A549 (cell line): ENCODE measurements around the gene HTRA2. TPM values are rescaled to one million over a fixed set of nuclear protein-coding genes. Genes with fewer than 3 reads are reported as not detected.

Experiments used
- ATAC-seq, 2 experiments: fragments of 200-7000 bp in 1 of 2; fragments of >200 bp in 1 of 2; cut with Nextera tagmentation in 1 of 2; cut with Tn5 transposase in 1 of 2; 3 replicates each; pipeline versions ENCODE4 v1.8.0 to v1.9.1; 2018 to 2020; ENCODE audit warnings: mild to moderate bottlenecking in 1 of 2, moderate library complexity in 1 of 2
- CTCF ChIA-PET: fragments of 300-600 bp; sonication (Branson Sonifier 250); formaldehyde crosslinking; extraction: SDS; loops from one replicate; lab custom pipeline; 2021; ENCODE audit warnings: antibody characterized with exemption, inconsistent platforms; lab: Yijun Ruan, JAX
- POLR2A ChIA-PET: fragments of 350-600 bp; formaldehyde crosslinking; extraction: SDS; loops from one replicate; lab custom pipeline; 2021; ENCODE audit warnings: antibody characterized with exemption, inconsistent platforms; lab: Yijun Ruan, JAX
- DNase-seq, 2 experiments: peaks; one replicate each; pipeline versions ENCODE4 v3.0.0 to v3.0.0-alpha.2; 2011 to 2016; ENCODE audit warnings: low read depth in 1 of 2, low spot score in 1 of 2
- FAIRE-seq: peaks from 2 replicates; lab custom pipeline; 2011; peaks lifted over from hg19 to GRCh38; lab: Jason Lieb, UNC
- H3K27ac ChIP-seq, 2 experiments: fragments of >200 bp; sonication (Bioruptor Twin); formaldehyde crosslinking; 3 replicates each; pipeline ENCODE4 v1.5.1; 2016 to 2017
- H3K4me1 ChIP-seq: fragments of >200 bp; sonication (Bioruptor Twin); formaldehyde crosslinking; 3 replicates; pipeline ENCODE4 v1.6.1; 2016
- H3K4me2 ChIP-seq: fragments of >200 bp; sonication (Bioruptor Twin); formaldehyde crosslinking; 3 replicates; pipeline ENCODE4 v1.6.1; 2016
- H3K4me3 ChIP-seq: fragments of >200 bp; sonication (Bioruptor Twin); formaldehyde crosslinking; 3 replicates; pipeline ENCODE4 v1.5.1; 2016
- H3K9me3 ChIP-seq: fragments of >200 bp; sonication (Bioruptor Twin); formaldehyde crosslinking; 3 replicates; pipeline ENCODE4 v1.6.1; 2016
- BHLHE40 ChIP-seq: IDR thresholded peaks from 2 replicates; pipeline ENCODE4 v1.6.1; 2012; ENCODE audit warnings: low read depth, low read length, inconsistent platforms
- CEBPB ChIP-seq, 2 experiments: fragments of >200 bp in 1 of 2; sonication (Bioruptor Twin) in 1 of 2; formaldehyde crosslinking in 1 of 2; IDR thresholded peaks; 2 replicates each; pipeline ENCODE4 v1.6.1; 2012 to 2016
- CHD2 ChIP-seq: fragments of 150-350 bp; IDR thresholded peaks from 2 replicates; pipeline ENCODE4 v1.6.1; 2014; ENCODE audit warnings: low read length; ENCODE audit not compliant: partially characterized antibody
- EHMT2 ChIP-seq: fragments of 200-600 bp; sonication (generic); IDR thresholded peaks from 2 replicates; pipeline ENCODE4 v1.6.1; 2016; ENCODE audit warnings: antibody characterized with exemption, low read depth, mild to moderate bottlenecking, moderate library complexity
- EP300 ChIP-seq, 2 experiments: fragments of >200 bp; sonication (Bioruptor Twin); formaldehyde crosslinking; IDR thresholded peaks; 2 replicates in 1 of 2; 3 replicates in 1 of 2; pipeline ENCODE4 v1.6.1; 2016 to 2017
- HOXB5 ChIP-seq: fragments of 250-450 bp; sonication (Bioruptor Pico); IDR thresholded peaks from 2 replicates; pipeline ENCODE4 v1.5.0; 2020; ENCODE audit warnings: mild to moderate bottlenecking, moderate library complexity
- MAZ ChIP-seq: fragments of 150-350 bp; IDR thresholded peaks from 2 replicates; pipeline ENCODE4 v1.6.1; 2014; ENCODE audit warnings: antibody characterized with exemption, low read depth, low read length, borderline replicate concordance
- MYC ChIP-seq: IDR thresholded peaks from 2 replicates; pipeline ENCODE4 v1.6.1; 2012; ENCODE audit warnings: mild to moderate bottlenecking, inconsistent platforms, low read length, improper control_type of control experiment, borderline replicate concordance
- POLR2A ChIP-seq: IDR thresholded peaks from 2 replicates; pipeline ENCODE4 v1.6.1; 2012; ENCODE audit warnings: mild to moderate bottlenecking, low read length
- POLR2AphosphoS2 ChIP-seq: conservative IDR thresholded peaks from 2 replicates; pipeline ENCODE4 v1.6.1; 2012; ENCODE audit warnings: low read length, improper control_type of control experiment, inconsistent platforms
- SMC3 ChIP-seq: fragments of >200 bp; sonication (Bioruptor Twin); formaldehyde crosslinking; IDR thresholded peaks from 3 replicates; pipeline ENCODE4 v1.6.1; 2018; ENCODE audit warnings: inconsistent platforms
- SREBF2 ChIP-seq: fragments of 450-650 bp; IDR thresholded peaks from 2 replicates; pipeline ENCODE4 v1.6.1; 2014; ENCODE audit warnings: mild to moderate bottlenecking, moderate library complexity
- ZSCAN20 ChIP-seq: fragments of 250-450 bp; sonication (Bioruptor Pico); IDR thresholded peaks from 2 replicates; pipeline ENCODE4 v1.8.0; 2022; ENCODE audit warnings: mild to moderate bottlenecking, moderate library complexity
- WGBS: methylation state at CpG from one replicate; pipeline ENCODE4 v1.1.6; 2017; ENCODE audit errors: missing lambda C conversion rate; 5-methylcytosine and 5-hydroxymethylcytosine counted together
- polyA plus RNA-seq, 4 experiments: library from polyadenylated mRNA; depleted of rRNA in 3 of 4; stranded (reverse); fragments of >200 nt; fragmentation: RNase III in 1 of 4; extraction: RNeasy Plus Mini Kit Qiagen cat#74134 plus additional on column Dnase treatment in 1 of 4; gene quantifications; 2 replicates in 3 of 4; 3 replicates in 1 of 4; pipeline ENCODE4 v1.2.3, GENCODE V29; 2011 to 2017
- TF ChIP-seq, protein P1 (sequence below): fragments of 250-450 bp; sonication (Bioruptor Pico); IDR thresholded peaks from 2 replicates; pipeline ENCODE4 v1.5.0; 2021; ENCODE audit warnings: mild to moderate bottlenecking, moderate library complexity, borderline replicate concordance
- TF ChIP-seq, protein P2 (sequence below): fragments of >200 bp; sonication (Bioruptor Twin); formaldehyde crosslinking; IDR thresholded peaks from 3 replicates; pipeline ENCODE4 v1.6.1; 2016
- TF ChIP-seq, protein P3 (sequence below): IDR thresholded peaks from 2 replicates; pipeline ENCODE4 v1.6.1; 2012
- TF ChIP-seq, protein P4 (sequence below): IDR thresholded peaks from 2 replicates; pipeline ENCODE4 v1.6.1; 2012; ENCODE audit warnings: low read depth, borderline replicate concordance
- TF ChIP-seq, protein P5 (sequence below): fragments of >200 bp; sonication (Bioruptor Twin); formaldehyde crosslinking; IDR thresholded peaks from 2 replicates; pipeline ENCODE4 v1.6.1; 2016

Gene HTRA2
- polyA plus RNA-seq, 2 of the 4 experiments (the other 2 are of a cell fraction) = 28.7 to 36.5 TPM

DNA sequence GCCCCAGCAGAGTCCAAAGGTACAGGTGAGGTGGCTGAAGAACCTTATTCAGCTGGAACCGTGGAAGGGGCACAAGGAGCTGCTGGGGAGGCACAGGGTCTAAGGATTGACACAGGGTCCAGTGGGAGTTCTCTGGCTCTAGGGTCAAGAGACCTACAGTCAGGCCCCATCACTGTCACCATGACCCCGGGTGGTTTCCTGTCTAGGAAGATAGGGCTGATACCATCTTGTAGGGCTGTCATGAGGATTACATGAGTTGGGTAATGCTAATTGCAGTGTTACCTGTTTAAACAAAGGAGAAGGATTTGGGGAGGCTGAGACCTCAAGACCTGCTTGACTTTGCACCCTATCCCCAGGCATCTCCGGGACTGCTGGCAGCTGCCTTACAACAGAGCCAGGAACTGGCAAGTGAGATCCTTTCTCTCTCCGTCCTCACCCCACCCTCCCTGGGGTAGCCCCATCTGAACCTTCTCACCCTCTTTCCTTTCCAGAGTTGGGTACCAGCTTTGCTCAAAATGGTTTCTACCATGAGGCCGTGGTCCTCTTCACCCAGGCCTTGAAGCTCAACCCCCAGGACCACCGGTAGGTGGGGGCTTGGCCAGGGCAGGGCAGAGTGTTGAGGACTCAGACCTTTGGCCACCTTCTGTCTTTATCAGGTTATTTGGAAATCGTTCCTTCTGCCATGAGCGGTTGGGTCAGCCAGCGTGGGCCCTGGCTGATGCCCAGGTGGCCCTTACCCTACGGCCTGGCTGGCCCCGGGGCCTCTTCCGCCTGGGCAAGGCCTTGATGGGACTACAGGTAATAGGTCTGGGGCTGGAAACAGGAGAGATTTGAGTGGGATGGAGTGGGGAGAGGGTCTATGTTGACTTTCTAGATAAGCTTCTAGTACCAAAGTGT lies 37.8 kb upstream of the HTRA2 start:
- no peaks in the 10 kb centered on the region for H3K9me3 ChIP-seq
- H3K27ac ChIP-seq = no peak overlapping the region
- TF ChIP-seq MAZ (no peak), POLR2AphosphoS2 (no peak), BHLHE40 (no peak), EHMT2 (no peak), MYC (no peak)
- TF ChIP-seq, protein P1, sequence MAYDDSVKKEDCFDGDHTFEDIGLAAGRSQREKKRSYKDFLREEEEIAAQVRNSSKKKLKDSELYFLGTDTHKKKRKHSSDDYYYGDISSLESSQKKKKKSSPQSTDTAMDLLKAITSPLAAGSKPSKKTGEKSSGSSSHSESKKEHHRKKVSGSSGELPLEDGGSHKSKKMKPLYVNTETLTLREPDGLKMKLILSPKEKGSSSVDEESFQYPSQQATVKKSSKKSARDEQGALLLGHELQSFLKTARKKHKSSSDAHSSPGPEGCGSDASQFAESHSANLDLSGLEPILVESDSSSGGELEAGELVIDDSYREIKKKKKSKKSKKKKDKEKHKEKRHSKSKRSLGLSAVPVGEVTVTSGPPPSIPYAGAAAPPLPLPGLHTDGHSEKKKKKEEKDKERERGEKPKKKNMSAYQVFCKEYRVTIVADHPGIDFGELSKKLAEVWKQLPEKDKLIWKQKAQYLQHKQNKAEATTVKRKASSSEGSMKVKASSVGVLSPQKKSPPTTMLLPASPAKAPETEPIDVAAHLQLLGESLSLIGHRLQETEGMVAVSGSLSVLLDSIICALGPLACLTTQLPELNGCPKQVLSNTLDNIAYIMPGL (CRISPR knock-in tag) = no peak
- no peak for DNase-seq
- FAIRE-seq = no peak
- H3K4me1 ChIP-seq = no peaks in the 10 kb centered on the region
- CTCF ChIA-PET = interaction anchor here (1.0 to 15.5 kb wide), 7 partner anchors 5 to 95 kb away, joined by 3 to 184 read pairs (median 29); partner anchors contain the start of genes CCDC142, DQX1, LBX2 and TTC31
- H3K4me2 ChIP-seq = no peak overlapping the region
- 88% methylated on average over 12 of the region's 12 CpGs for WGBS
- POLR2A ChIA-PET = no interaction called here
- no peak for ATAC-seq
- no peak overlapping the region for H3K4me3 ChIP-seq

DNA sequence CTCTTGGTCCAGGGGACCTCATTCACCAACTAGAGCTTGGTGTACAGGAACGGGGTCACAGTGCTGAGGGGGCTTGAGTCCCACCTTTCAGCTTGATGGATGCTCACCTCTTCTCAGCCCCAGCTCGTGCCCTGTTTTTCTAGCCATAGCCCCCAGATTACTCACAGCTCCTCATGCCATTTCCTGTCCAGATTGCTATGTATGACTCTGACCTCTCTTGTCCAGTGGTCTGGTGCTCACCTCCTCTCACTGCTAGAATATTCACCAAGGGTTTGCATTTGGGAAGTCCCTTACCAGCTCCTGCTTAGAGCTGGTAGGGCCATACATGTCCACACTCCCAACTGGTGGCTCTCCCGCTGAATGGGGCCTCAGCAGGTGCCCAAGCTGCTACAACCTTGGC lies 36.2 kb upstream of the HTRA2 start:
- no peaks in the 10 kb centered on the region for H3K9me3 ChIP-seq
- DNase-seq = no peak
- H3K4me3 ChIP-seq = no peak overlapping the region
- ATAC-seq = no peak
- no peak overlapping the region for H3K4me2 ChIP-seq
- TF ChIP-seq EP300 (IDR thresholded peaks at IDR 0.05) (no peak), POLR2A (no peak), SMC3 (no peak), SREBF2 (no peak), CEBPB (IDR thresholded peaks at IDR 0.05) (no peak)
- TF ChIP-seq, protein P2, sequence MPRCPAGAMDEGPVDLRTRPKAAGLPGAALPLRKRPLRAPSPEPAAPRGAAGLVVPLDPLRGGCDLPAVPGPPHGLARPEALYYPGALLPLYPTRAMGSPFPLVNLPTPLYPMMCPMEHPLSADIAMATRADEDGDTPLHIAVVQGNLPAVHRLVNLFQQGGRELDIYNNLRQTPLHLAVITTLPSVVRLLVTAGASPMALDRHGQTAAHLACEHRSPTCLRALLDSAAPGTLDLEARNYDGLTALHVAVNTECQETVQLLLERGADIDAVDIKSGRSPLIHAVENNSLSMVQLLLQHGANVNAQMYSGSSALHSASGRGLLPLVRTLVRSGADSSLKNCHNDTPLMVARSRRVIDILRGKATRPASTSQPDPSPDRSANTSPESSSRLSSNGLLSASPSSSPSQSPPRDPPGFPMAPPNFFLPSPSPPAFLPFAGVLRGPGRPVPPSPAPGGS = no peak
- TF ChIP-seq, protein P3, sequence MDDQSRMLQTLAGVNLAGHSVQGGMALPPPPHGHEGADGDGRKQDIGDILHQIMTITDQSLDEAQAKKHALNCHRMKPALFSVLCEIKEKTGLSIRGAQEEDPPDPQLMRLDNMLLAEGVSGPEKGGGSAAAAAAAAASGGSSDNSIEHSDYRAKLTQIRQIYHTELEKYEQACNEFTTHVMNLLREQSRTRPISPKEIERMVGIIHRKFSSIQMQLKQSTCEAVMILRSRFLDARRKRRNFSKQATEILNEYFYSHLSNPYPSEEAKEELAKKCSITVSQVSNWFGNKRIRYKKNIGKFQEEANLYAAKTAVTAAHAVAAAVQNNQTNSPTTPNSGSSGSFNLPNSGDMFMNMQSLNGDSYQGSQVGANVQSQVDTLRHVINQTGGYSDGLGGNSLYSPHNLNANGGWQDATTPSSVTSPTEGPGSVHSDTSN = no peak
- TF ChIP-seq, all 56 proteins: peak for 0
- FAIRE-seq = no peak
- ChIA-PET CTCF (interaction anchor here (1.4 to 15.5 kb wide), 6 partner anchors 4 to 96 kb away, joined by 7 to 184 read pairs (median 35); partner anchors contain the start of genes CCDC142, LBX2 and TTC31), POLR2A (interaction anchor here (0.8 to 1.0 kb wide), 3 partner anchors 11 to 22 kb away, joined by 3 read pairs; no protein-coding TSS in a partner anchor)
- no peaks in the 10 kb centered on the region for H3K4me1 ChIP-seq
- H3K27ac ChIP-seq = no peak overlapping the region
- 86% methylated on average over 3 of the region's 3 CpGs for WGBS

DNA sequence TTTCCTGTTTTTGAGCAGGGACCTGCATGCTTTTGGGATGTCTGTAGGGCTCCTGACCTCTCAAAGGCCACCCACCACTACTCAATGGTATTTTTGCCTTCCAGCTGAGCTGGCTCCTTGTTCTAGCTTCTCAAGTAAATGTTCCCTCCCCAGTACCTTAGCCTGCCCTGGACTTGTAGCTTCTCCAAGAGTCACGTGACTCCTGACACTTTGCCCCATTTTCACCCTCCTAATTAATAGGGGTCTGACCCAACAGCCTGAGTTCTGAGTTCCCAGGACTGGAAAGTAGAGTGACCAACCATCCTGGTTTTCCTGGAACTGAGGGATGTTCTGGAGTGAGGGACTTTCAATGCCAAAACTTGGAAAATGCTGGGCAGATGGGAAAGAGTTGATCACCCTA lies 34.3 kb upstream of the HTRA2 start:
- CTCF ChIA-PET = interaction anchor here (0.6 to 15.5 kb wide), 4 partner anchors 8 to 92 kb away, joined by 3 to 184 read pairs (median 35); partner anchors contain the start of genes CCDC142 and TTC31
- Histone ChIP-seq H3K27ac (no peak overlapping the region), H3K4me3 (no peak overlapping the region)
- DNase-seq = no peak
- no peak for FAIRE-seq
- WGBS = 90% methylated on average over 1 of the region's 1 CpG
- TF ChIP-seq, protein P4, sequence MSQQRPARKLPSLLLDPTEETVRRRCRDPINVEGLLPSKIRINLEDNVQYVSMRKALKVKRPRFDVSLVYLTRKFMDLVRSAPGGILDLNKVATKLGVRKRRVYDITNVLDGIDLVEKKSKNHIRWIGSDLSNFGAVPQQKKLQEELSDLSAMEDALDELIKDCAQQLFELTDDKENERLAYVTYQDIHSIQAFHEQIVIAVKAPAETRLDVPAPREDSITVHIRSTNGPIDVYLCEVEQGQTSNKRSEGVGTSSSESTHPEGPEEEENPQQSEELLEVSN = no peak
- TF ChIP-seq, protein P5, sequence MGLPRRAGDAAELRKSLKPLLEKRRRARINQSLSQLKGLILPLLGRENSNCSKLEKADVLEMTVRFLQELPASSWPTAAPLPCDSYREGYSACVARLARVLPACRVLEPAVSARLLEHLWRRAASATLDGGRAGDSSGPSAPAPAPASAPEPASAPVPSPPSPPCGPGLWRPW = no peak
- TF ChIP-seq HOXB5 (CRISPR knock-in tag) (no peak), SREBF2 (no peak), CHD2 (no peak), ZSCAN20 (CRISPR knock-in tag) (no peak)
- TF ChIP-seq, protein P2 = no peak
- TF ChIP-seq, all 56 proteins: peak for 0
- no peaks in the 10 kb centered on the region for H3K9me3 ChIP-seq
- no peak for ATAC-seq
- H3K4me1 ChIP-seq = no peaks in the 10 kb centered on the region
- POLR2A ChIA-PET = interaction anchor here (2.0 kb wide), 1 partner anchor 11 kb away, joined by 8 read pairs; the partner anchor contains the start of gene PCGF1
- no peak overlapping the region for H3K4me2 ChIP-seq
